K562 (cell line): Measurements from ENCODE around the gene UGT2B7. TPM values are rescaled to one million over a fixed set of nuclear protein-coding genes. Genes with fewer than 3 reads are reported as not detected.

ENCODE experiments used
- ATAC-seq: fragments of 200-7000 bp; cut with Tn5 transposase; 3 replicates; pipeline ENCODE4 v1.9.1; 2020; ENCODE audit warnings: moderate library complexity
- BruUV-seq: library from RNA; stranded (reverse); fragments of 400-500 nt; replicated peaks from 2 replicates; lab custom pipeline; 2021; lab: Mats Ljungman, UMichigan
- CTCF ChIA-PET: fragments of 300-600 bp; formaldehyde crosslinking; extraction: SDS; loops from one replicate; lab custom pipeline; 2021; ENCODE audit warnings: low intra/inter-chr PET ratio; lab: Yijun Ruan, JAX
- POLR2A ChIA-PET: fragments of 300-600, 350-650 bp; sonication (Branson Sonifier 250); formaldehyde crosslinking; extraction: SDS; loops from one replicate; lab custom pipeline; 2021; ENCODE audit warnings: antibody characterized with exemption, inconsistent platforms; lab: Yijun Ruan, JAX
- DNase-seq, 4 experiments: peaks; one replicate each; pipeline versions ENCODE4 v3.0.0 to v3.0.0-alpha.2; 2011 to 2018; ENCODE audit warnings: low spot score in 3 of 4, mixed read lengths in 3 of 4; ENCODE audit errors: extremely low read depth in 1 of 4
- FAIRE-seq: peaks from 2 replicates; lab custom pipeline; 2011; peaks lifted over from hg19 to GRCh38; lab: Jason Lieb, UNC
- H2AFZ ChIP-seq: 2 replicates; pipeline ENCODE4 v1.6.0; 2011; ENCODE audit warnings: low read depth, low read length, control low read depth, inconsistent platforms
- H3K27ac ChIP-seq: fragments of 200-600 bp; 3 replicates; pipeline ENCODE4 v1.8.0; 2011; ENCODE audit warnings: low read depth, mild to moderate bottlenecking, control low read depth, inconsistent platforms, low read length, moderate library complexity, mixed read lengths; ENCODE audit errors: extremely low read depth
- H3K27me3 ChIP-seq, 2 experiments: fragments of 300-600 bp in 1 of 2; 2 replicates in 1 of 2; 3 replicates in 1 of 2; pipeline versions ENCODE4 v1.6.0 to v1.8.0; 2011; ENCODE audit warnings: inconsistent platforms in 2 of 2, low read length in 2 of 2, mild to moderate bottlenecking in 1 of 2, mixed read lengths in 1 of 2, moderate library complexity in 1 of 2; ENCODE audit not compliant: control insufficient read depth in 2 of 2, insufficient read depth in 2 of 2
- H3K36me3 ChIP-seq: fragments of 300-600 bp; 3 replicates; pipeline ENCODE4 v1.8.0; 2011; ENCODE audit warnings: mild to moderate bottlenecking, low read length, inconsistent platforms; ENCODE audit not compliant: control insufficient read depth, insufficient read depth
- H3K4me1 ChIP-seq, 2 experiments: fragments of 200-600 bp in 1 of 2; replicated peaks in 1 of 2; 2 replicates in 1 of 2; 3 replicates in 1 of 2; pipeline versions ENCODE4 v1.5.1 to v1.8.0; 2011; ENCODE audit warnings: inconsistent platforms in 2 of 2, low read length in 2 of 2, mild to moderate bottlenecking in 1 of 2, mixed read lengths in 1 of 2, moderate library complexity in 1 of 2; ENCODE audit not compliant: control insufficient read depth in 2 of 2, insufficient read depth in 2 of 2
- H3K4me2 ChIP-seq: 2 replicates; pipeline ENCODE4 v1.6.1; 2011; ENCODE audit warnings: low read length, control low read depth, inconsistent platforms, mixed read lengths; ENCODE audit not compliant: insufficient read depth
- H3K4me3 ChIP-seq: fragments of 200-600 bp; sonication (generic), shearing (Covaris generic); 2 replicates; pipeline ENCODE4 v1.5.1; 2016; ENCODE audit warnings: control low read depth, inconsistent platforms
- H3K79me2 ChIP-seq: fragments of 200-600 bp; 3 replicates; pipeline ENCODE4 v1.8.0; 2011; ENCODE audit warnings: low read length, inconsistent platforms; ENCODE audit not compliant: control insufficient read depth, insufficient read depth
- H3K9ac ChIP-seq, 2 experiments: 2 replicates each; pipeline versions ENCODE4 v1.6.0 to v1.6.1; 2011; ENCODE audit warnings: low read depth in 2 of 2, low read length in 2 of 2, control low read depth in 1 of 2, inconsistent platforms in 1 of 2, mild to moderate bottlenecking in 1 of 2, mixed read lengths in 1 of 2; ENCODE audit not compliant: insufficient read depth in 1 of 2
- H3K9me1 ChIP-seq: one replicate; pipeline ENCODE4 v1.6.0; 2011; ENCODE audit warnings: inconsistent platforms, mild to moderate bottlenecking, low read length, moderate library complexity; ENCODE audit not compliant: control insufficient read depth, insufficient read depth
- H3K9me3 ChIP-seq: replicated peaks from 2 replicates; pipeline ENCODE4 v1.5.1; 2011; ENCODE audit warnings: low read depth, low read length, inconsistent platforms; ENCODE audit not compliant: control insufficient read depth, insufficient read depth
- H4K20me1 ChIP-seq: replicated peaks from 2 replicates; pipeline ENCODE4 v1.6.1; 2011; ENCODE audit warnings: low read length, inconsistent platforms, mixed read lengths; ENCODE audit not compliant: control insufficient read depth, insufficient read depth
- ADNP ChIP-seq: fragments of 200-800 bp; sonication (Bioruptor generic); IDR thresholded peaks from 2 replicates; pipeline ENCODE4 v1.6.1; 2016; ENCODE audit warnings: missing genetic modification characterization, missing compliant biosample characterization
- MED1 ChIP-seq: sonication (generic); formaldehyde crosslinking; IDR thresholded peaks from 2 replicates; pipeline ENCODE4 v1.8.1; 2023; ENCODE audit warnings: missing genetic modification reagents, borderline replicate concordance
- NCOA1 ChIP-seq: fragments of 450-650 bp; IDR thresholded peaks from 2 replicates; pipeline ENCODE4 v1.6.1; 2016; ENCODE audit warnings: low read depth
- PHTF2 ChIP-seq: fragments of 250-450 bp; sonication (Bioruptor Pico); IDR thresholded peaks from 2 replicates; pipeline ENCODE4 v1.5.0; 2021; ENCODE audit warnings: mild to moderate bottlenecking
- RBM34 ChIP-seq: fragments of 200-400 bp; formaldehyde crosslinking; IDR thresholded peaks from 2 replicates; pipeline ENCODE4 v1.6.1; 2018; ENCODE audit warnings: low read length, borderline replicate concordance; ENCODE audit not compliant: insufficient read depth
- ZSCAN29 ChIP-seq: fragments of 450-650 bp; IDR thresholded peaks from 2 replicates; pipeline ENCODE4 v1.6.1; 2017
- WGBS: fragments of 100-300 bp; shearing (Covaris generic); methylation state at CpG from one replicate; pipeline ENCODE4 v1.1.6; 2016; ENCODE audit warnings: low coverage, mixed read lengths; ENCODE audit not compliant: insufficient coverage; ENCODE audit errors: missing lambda C conversion rate; 5-methylcytosine and 5-hydroxymethylcytosine counted together
- in situ Hi-C: fragments of 300-500 bp; cut with MboI; formaldehyde crosslinking; loops from 4 replicates; pipeline ENCODE4 v1.15.0; 2018; ENCODE audit warnings: inconsistent platforms, mixed read lengths
- intact Hi-C: fragments of 100-400 bp; cut with micrococcal nuclease; formaldehyde crosslinking; loops from 2 replicates; pipeline ENCODE4 v1.14.2; 2022
- polyA plus RNA-seq, 8 experiments: library from polyadenylated mRNA; depleted of rRNA in 4 of 8; stranded (reverse) in 5 of 8; unstranded in 3 of 8; fragments of >200 nt; fragmentation: Nextera tagmentation in 2 of 8; fragmentation: Illumina TruSeq in 1 of 8; extraction: Ambion mirVana in 2 of 8; extraction: Trizol in 1 of 8; gene quantifications; 2 replicates each; pipeline versions ENCODE4 v1.2.1 to v1.2.3, GENCODE V29; 2011 to 2014; ENCODE audit warnings: inconsistent platforms in 1 of 8, missing spikeins in 1 of 8
- total RNA-seq, 7 experiments: library from RNA; depleted of rRNA in 6 of 7; stranded (reverse); fragments of >200 nt in 6 of 7; fragmentation: Illumina TruSeq in 2 of 7; extraction: Trizol in 2 of 7; gene quantifications; 2 replicates each; pipeline versions ENCODE4 v1.2.1 to v1.2.3, GENCODE V29; 2011 to 2021; ENCODE audit warnings: low replicate concordance in 1 of 7
- TF ChIP-seq, protein P1 (sequence below), 2 experiments: fragments of 200-800 bp in 1 of 2; sonication (Bioruptor generic) in 1 of 2; sonication (generic) in 1 of 2; formaldehyde crosslinking in 1 of 2; IDR thresholded peaks in 1 of 2; conservative IDR thresholded peaks in 1 of 2; 2 replicates each; pipeline versions ENCODE4 v1.5.0 to v1.6.1; 2016 to 2020; ENCODE audit warnings: missing compliant biosample characterization in 1 of 2, missing genetic modification characterization in 1 of 2, missing genetic modification reagents in 1 of 2
- TF ChIP-seq, protein P2 (sequence below): fragments of 450-650 bp; IDR thresholded peaks from 2 replicates; pipeline ENCODE4 v1.6.1; 2017; ENCODE audit warnings: antibody characterized with exemption, mild to moderate bottlenecking
- TF ChIP-seq, protein P3 (sequence below): fragments of 450-650 bp; formaldehyde crosslinking; IDR thresholded peaks from 2 replicates; pipeline ENCODE4 v1.4.0; 2020; ENCODE audit warnings: mild to moderate bottlenecking, moderate library complexity

Gene UGT2B7
- total and polyA plus RNA-seq, 9 of the 15 experiments (the other 6 are each of a cell fraction or from before 2014, with no cell fraction given): 0.04 to 0.18 (median 0.14) TPM; not detected in 5

DNA sequence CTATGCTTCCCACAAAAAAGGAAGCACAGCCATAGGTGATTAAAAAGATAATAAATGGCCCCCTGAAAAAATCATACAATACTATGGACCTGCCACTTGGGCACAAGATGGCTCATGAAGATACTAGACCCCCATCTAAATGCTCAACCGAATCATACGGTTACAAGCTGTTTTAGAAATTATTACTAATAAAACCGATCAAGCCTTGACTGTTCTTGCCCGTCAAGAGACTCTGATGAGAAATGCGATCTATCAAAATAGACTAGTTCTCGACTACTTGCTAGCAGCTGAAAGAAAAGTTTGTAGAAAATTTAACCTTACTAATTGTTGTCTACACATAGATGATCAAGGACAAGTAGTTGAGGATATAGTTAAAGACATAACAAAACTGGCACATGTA lies 40.1 kb upstream of the UGT2B7 start:
- H3K4me1 ChIP-seq: no peaks in the 10 kb centered on the region
- ATAC-seq: no peak
- POLR2A ChIA-PET: no interaction called here

More for the DNA sequence above, 40.1 kb upstream of the UGT2B7 start:
- Histone ChIP-seq H4K20me1 (no peaks in the 10 kb centered on the region), H3K9me3 (no peaks in the 10 kb centered on the region), H2AFZ (no peak overlapping the region), H3K27ac (no peak overlapping the region), H3K36me3 (no peaks in the 10 kb centered on the region), H3K9ac (no peak overlapping the region), H3K4me2 (no peak overlapping the region), H3K4me3 (no peak overlapping the region), H3K9me1 (no peaks in the 10 kb centered on the region), H3K79me2 (no peaks in the 10 kb centered on the region), H3K27me3 (no peaks in the 10 kb centered on the region)
- in situ Hi-C loops: no loop called here
- no TSS peak for BruUV-seq
- WGBS: 17% methylated on average over 6 of the region's 6 CpGs
- CTCF ChIA-PET: no interaction called here
- FAIRE-seq (no peak), DNase-seq (no peak)
- no peak for TF ChIP-seq NCOA1
- no peak for TF ChIP-seq PHTF2 (CRISPR knock-in tag)
- TF ChIP-seq, protein P1, sequence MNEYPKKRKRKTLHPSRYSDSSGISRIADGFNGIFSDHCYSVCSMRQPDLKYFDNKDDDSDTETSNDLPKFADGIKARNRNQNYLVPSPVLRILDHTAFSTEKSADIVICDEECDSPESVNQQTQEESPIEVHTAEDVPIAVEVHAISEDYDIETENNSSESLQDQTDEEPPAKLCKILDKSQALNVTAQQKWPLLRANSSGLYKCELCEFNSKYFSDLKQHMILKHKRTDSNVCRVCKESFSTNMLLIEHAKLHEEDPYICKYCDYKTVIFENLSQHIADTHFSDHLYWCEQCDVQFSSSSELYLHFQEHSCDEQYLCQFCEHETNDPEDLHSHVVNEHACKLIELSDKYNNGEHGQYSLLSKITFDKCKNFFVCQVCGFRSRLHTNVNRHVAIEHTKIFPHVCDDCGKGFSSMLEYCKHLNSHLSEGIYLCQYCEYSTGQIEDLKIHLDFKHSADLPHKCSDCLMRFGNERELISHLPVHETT (CRISPR knock-in tag; conservative IDR thresholded peaks at IDR 0.05 in 1 of 2, IDR thresholded peaks at IDR 0.05 in 1 of 2): no peak
- TF ChIP-seq ADNP (tag): no peak
- TF ChIP-seq, protein P2, sequence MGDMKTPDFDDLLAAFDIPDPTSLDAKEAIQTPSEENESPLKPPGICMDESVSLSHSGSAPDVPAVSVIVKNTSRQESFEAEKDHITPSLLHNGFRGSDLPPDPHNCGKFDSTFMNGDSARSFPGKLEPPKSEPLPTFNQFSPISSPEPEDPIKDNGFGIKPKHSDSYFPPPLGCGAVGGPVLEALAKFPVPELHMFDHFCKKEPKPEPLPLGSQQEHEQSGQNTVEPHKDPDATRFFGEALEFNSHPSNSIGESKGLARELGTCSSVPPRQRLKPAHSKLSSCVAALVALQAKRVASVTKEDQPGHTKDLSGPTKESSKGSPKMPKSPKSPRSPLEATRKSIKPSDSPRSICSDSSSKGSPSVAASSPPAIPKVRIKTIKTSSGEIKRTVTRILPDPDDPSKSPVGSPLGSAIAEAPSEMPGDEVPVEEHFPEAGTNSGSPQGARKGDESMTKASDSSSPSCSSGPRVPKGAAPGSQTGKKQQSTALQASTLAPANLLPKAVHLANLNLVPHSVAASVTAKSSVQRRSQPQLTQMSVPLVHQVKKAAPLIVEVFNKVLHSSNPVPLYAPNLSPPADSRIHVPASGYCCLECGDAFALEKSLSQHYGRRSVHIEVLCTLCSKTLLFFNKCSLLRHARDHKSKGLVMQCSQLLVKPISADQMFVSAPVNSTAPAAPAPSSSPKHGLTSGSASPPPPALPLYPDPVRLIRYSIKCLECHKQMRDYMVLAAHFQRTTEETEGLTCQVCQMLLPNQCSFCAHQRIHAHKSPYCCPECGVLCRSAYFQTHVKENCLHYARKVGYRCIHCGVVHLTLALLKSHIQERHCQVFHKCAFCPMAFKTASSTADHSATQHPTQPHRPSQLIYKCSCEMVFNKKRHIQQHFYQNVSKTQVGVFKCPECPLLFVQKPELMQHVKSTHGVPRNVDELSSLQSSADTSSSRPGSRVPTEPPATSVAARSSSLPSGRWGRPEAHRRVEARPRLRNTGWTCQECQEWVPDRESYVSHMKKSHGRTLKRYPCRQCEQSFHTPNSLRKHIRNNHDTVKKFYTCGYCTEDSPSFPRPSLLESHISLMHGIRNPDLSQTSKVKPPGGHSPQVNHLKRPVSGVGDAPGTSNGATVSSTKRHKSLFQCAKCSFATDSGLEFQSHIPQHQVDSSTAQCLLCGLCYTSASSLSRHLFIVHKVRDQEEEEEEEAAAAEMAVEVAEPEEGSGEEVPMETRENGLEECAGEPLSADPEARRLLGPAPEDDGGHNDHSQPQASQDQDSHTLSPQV: no peak
- no peak for TF ChIP-seq MED1 (CRISPR knock-in tag)
- TF ChIP-seq RBM34: no peak
- no peak for TF ChIP-seq ZSCAN29
- TF ChIP-seq, protein P3, sequence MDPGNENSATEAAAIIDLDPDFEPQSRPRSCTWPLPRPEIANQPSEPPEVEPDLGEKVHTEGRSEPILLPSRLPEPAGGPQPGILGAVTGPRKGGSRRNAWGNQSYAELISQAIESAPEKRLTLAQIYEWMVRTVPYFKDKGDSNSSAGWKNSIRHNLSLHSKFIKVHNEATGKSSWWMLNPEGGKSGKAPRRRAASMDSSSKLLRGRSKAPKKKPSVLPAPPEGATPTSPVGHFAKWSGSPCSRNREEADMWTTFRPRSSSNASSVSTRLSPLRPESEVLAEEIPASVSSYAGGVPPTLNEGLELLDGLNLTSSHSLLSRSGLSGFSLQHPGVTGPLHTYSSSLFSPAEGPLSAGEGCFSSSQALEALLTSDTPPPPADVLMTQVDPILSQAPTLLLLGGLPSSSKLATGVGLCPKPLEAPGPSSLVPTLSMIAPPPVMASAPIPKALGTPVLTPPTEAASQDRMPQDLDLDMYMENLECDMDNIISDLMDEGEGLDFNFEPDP (CRISPR knock-in tag): no peak
- intact Hi-C loops: no loop called here
